GM19455 (cell line): ENCODE data around the gene DYRK2.

Experiments used
- ATAC-seq: cut with Tn5 transposase; IDR thresholded peaks from one replicate; pipeline ENCODE4 v1.9.1; 2021; ENCODE audit not compliant: unreplicated experiment

DYRK2 gene

GRCh38 chr12:67698672-67699581, 50.4 kb downstream of the DYRK2 start:
- ATAC-seq = peak; percentile 98

- no peak for ATAC-seq
Observed at GRCh38 chr12:67701121-67701520, 52.6 kb downstream of the DYRK2 start.

- ATAC-seq = no peak
Observed at GRCh38 chr12:67702136-67702535, 53.6 kb downstream of the DYRK2 start.

GRCh38 chr12:67704071-67704470, 55.5 kb downstream of the DYRK2 start:
- ATAC-seq = no peak

- ATAC-seq = no peak
Observed at GRCh38 chr12:67705394-67706370, 57.1 kb downstream of the DYRK2 start.

GRCh38 chr12:67709367-67709954, 60.9 kb downstream of the DYRK2 start:
- ATAC-seq = no peak

GRCh38 chr12:67710582-67710981, 62.0 kb downstream of the DYRK2 start:
- peak; percentile 94 for ATAC-seq

- no peak for ATAC-seq
Observed at GRCh38 chr12:67712011-67712410, 63.5 kb downstream of the DYRK2 start.

- no peak for ATAC-seq
Observed at GRCh38 chr12:67714648-67715047, 66.1 kb downstream of the DYRK2 start.
